ENCODE data around the gene CHMP1A. TPM values are rescaled to one million over a fixed set of nuclear protein-coding genes. Genes with fewer than 3 reads are reported as not detected.

The CHMP1A gene
- 36.4 and 40.1 TPM in 2 replicates for polyA plus RNA-seq (2011; rRNA removed)
- 101 and 105 TPM in 2 replicates for polyA plus RNA-seq (2012; cell fraction: cytosol; rRNA removed)
- 151 and 200 TPM in 2 replicates for polyA plus RNA-seq (2012; cell fraction: nucleus; rRNA removed)
- polyA plus RNA-seq (2017; fragmentation: RNase III; extraction: RNeasy Plus Mini Kit Qiagen cat#74134 plus additional on column Dnase treatment): 91.7 to 99.0 TPM (median 95.4 TPM) in 3 replicates
- polyA minus RNA-seq (2011; rRNA and poly(A)+ RNA removed): 47.5 and 53.6 TPM in 2 replicates

GRCh38 chr16:89657442-89658220, at the start of gene CHMP1A, which contains the start of gene SPATA33:
CHMP1A (minus strand) TSS chr16:89657708; CDS start chr16:89657588, 120 bp downstream.
SPATA33 (plus strand) TSS chr16:89657836; CDS start chr16:89657912, 76 bp downstream.
- H3K27ac ChIP-seq: peak within 1 kb of the TSS; percentile 88 to 93
- DNase-seq (ENCODE audit: low read depth in 1 of 2, low spot score in 1 of 2) (peak; percentile 84 to 91), FAIRE-seq (no peak), ATAC-seq (peak; percentile 96 to 97)
- TF ChIP-seq KDM5A (IDR thresholded peaks at IDR 0.05): peak; percentile 51; the same call in 1 of the 2 replicates
- TF ChIP-seq MAX (IDR thresholded peaks at IDR 0.05): peak; percentile 25
- 0 out of 2 replicates have a peak, but pooled peaks have one; percentile 73 for TF ChIP-seq ELK1 (IDR thresholded peaks at IDR 0.05; ENCODE audit: low read depth, low read length)
- TF ChIP-seq MYC (IDR thresholded peaks at IDR 0.05; ENCODE audit: borderline replicate concordance, low read length): peak; percentile 61; the same call in 1 of the 2 replicates
- TF ChIP-seq RAD21 (conservative IDR thresholded peaks at IDR 0.05 in 1 of 2, IDR thresholded peaks at IDR 0.05 in 1 of 2): no peak
- TF ChIP-seq PBX3 (IDR thresholded peaks at IDR 0.05): no peak
- TF ChIP-seq JUN (IDR thresholded peaks at IDR 0.05): peak; percentile 21 to 69; a peak in 2 of 5 replicates
- TF ChIP-seq ATOH8 (CRISPR knock-in tag; IDR thresholded peaks at IDR 0.05; ENCODE audit: low read depth): no peak
- TF ChIP-seq POLR2AphosphoS2 (conservative IDR thresholded peaks at IDR 0.05; ENCODE audit: low read length): no peak
- no peak for TF ChIP-seq HES2 (IDR thresholded peaks at IDR 0.05)
- TF ChIP-seq USF2 (IDR thresholded peaks at IDR 0.05): no peak
- TF ChIP-seq POLR2A (IDR thresholded peaks at IDR 0.05; ENCODE audit: low read length): peak; percentile 79
- peak; percentile 56 for TF ChIP-seq GATA3 (IDR thresholded peaks at IDR 0.05; ENCODE audit: borderline replicate concordance)
- TF ChIP-seq HOXB5 (CRISPR knock-in tag; IDR thresholded peaks at IDR 0.05): 0 out of 2 replicates have a peak, but pooled peaks have one; percentile 12
- TF ChIP-seq CHD4 (IDR thresholded peaks at IDR 0.05; ENCODE audit: borderline replicate concordance): no peak
- peak; percentile 86 for TF ChIP-seq CHD2 (IDR thresholded peaks at IDR 0.05; ENCODE audit: low read length, partially characterized antibody)
- 0 out of 2 replicates have a peak, but pooled peaks have one; percentile 47 for TF ChIP-seq EHF (CRISPR knock-in tag; IDR thresholded peaks at IDR 0.05)
- TF ChIP-seq PHF8 (IDR thresholded peaks at IDR 0.05; ENCODE audit: borderline replicate concordance, low read depth): peak; percentile 58; the same call in 1 of the 2 replicates
- peak; percentile 93 for TF ChIP-seq E2F6 (IDR thresholded peaks at IDR 0.05; ENCODE audit: borderline replicate concordance, low read depth)
- TF ChIP-seq REST (IDR thresholded peaks at IDR 0.05): peak; percentile 69
- H3K4me3 ChIP-seq: peak within 1 kb of the TSS; percentile 94
- 0% methylated on average over 30 of the region's 99 CpGs for WGBS (ENCODE audit: missing lambda C conversion rate)
- H3K4me1 ChIP-seq: peaks cover 16% of the 10 kb centered on the region
- CTCF ChIA-PET: interaction anchor here (0.7 to 1.9 kb wide), 6 partner anchors 9 to 48 kb away, joined by 3 to 9 read pairs (median 4); no protein-coding TSS in a partner anchor
- H3K4me2 ChIP-seq: peak within 1 kb of the TSS; percentile 100
- POLR2A ChIA-PET: interaction anchor here (0.7 to 1.7 kb wide), 3 partner anchors 13 to 43 kb away, joined by 3 to 9 read pairs (median 4); partner anchors contain the start of gene CDK10
- H3K9me3 ChIP-seq: no peaks in the 10 kb centered on the region

Measured in A549 (cell line).